Femur (tissue), 1 donor: ENCODE data around the gene RAB6B.

ENCODE experiments used
- DNase-seq: peaks from one replicate; pipeline ENCODE4 v3.0.0-alpha.2; 2017

Gene RAB6B

DNA sequence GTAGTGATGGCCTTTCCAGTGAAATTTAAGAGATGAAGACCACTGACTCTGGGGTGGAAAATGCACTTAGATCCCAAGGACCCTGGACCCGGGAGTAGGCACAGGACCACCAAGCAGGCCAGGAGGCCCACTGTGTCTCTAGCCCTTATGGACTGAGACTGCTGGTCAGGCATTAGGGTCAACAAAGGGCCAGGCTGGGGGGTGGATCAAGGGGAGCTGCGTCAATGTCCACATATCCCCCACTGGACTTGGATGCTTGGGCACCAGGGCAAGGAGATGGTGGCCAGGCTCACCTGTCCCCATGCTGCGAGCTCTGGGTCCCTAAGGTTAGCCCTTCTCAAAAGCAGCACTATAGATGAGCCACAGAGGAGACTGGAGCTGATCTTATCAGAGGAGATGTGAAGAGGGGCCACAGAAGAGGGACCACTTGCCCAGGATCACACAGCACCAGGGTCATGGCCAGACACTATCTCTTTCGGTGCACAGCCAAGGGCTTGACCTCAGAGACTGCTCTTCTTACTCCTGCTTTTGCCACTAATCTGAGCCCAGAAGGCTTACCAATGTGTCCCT, 14.7 kb downstream of the RAB6B start:
- no peak for DNase-seq

DNA sequence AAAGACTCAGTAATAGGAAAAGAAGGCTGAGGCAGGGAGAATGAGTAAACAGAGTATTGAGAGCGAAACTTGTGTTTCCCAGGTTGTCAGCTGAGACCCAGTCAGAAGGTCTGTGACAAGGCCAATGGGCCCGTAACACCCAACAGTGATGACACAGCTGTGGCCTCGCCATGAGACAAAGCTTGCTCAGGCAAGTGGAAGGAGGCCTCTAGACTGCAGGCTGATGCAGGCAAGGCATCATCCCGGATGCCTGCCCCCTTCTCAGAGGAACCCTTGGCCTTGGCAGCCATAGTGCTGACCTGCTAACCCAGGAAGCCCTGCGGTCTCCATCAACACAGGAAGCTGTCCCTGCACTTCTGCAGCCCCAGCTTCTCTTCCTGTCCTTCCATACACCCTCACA, 15.4 kb downstream of the RAB6B start:
- DNase-seq: no peak

DNA sequence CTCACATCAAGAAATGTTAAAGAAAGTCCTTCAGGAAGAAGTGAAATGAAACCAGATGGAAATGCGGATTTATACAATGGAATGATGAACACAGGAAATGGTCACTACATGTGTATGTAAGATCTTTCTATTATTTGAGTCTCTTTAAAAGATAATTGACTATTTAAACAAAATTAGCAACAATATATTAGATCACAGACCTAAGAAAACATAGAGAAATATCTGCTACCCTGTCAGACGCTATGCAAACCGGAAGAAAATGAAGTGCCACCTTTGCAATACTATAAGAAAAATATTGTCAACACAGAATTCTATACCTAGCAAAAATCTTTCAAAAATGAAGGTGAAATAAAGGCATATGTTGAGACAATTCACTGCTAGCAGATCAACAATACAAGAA, 17.2 kb downstream of the RAB6B start:
- no peak for DNase-seq

DNA sequence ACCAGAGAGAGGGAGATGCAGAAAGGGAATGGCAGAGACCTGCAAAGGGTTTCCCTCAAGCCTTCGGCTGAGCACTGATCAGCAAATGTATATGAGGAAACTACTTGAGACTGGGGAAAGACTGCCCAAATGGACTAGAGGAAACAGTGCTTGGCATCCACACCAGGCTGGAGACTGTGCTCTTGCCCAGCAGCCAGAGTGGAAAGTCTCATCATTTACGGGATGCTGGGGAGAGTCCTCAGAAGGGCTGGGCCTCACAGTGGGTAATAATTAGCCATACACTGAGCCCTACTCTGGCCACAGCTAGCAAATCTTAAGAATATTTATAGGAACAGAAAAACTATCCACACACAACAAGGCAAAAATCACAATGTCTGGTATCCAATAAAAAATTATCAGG, 18.5 kb downstream of the RAB6B start:
- no peak for DNase-seq

DNA sequence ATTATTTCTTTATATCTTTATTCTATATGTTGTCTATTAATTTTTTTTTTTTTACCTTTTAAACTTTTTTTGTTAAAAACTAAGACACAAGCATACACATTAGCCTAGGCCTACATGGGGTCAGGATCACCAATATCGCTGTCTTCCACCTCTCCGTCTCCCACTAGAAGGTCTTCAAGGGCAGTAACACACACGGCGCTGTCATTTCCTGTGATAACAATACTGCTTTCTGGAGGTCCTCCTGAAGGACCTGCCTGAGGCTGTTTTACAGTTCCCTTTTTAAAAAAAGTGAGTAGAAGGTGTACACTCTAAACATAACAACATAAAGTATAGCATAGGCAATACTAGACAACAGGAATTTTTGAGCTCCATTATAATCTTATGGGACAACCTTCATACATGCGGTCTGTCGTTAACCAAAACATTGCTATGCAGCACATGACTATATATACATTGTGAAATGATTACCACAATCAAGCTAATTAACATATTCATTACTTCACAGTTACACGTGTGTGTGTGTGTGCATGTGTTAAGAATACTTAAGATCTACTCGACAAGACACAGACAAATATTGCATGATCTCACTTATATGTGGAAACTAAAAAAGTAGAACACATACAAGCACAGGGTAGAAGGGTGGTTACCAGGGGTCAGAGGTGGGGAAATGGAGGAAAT, 20.8 kb downstream of the RAB6B start:
- no peak for DNase-seq

DNA sequence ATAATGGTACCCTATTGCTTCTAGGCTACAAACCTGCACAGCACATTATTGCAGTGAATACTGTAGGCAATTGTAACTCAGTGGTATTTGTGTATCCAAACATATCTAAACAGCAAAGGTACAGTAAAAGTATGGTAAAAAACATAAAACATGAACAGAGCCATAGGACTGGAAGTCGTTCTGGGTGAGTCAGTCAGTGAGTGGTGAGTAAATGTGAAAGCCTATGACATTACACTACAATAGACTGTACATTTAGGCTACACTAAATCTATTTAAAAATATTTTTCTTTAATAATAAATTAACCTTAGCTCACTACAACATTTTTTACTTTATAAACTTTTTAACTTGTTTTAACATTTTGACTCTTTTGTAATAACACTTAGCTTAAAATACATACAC, 21.3 kb downstream of the RAB6B start:
- no peak for DNase-seq

DNA sequence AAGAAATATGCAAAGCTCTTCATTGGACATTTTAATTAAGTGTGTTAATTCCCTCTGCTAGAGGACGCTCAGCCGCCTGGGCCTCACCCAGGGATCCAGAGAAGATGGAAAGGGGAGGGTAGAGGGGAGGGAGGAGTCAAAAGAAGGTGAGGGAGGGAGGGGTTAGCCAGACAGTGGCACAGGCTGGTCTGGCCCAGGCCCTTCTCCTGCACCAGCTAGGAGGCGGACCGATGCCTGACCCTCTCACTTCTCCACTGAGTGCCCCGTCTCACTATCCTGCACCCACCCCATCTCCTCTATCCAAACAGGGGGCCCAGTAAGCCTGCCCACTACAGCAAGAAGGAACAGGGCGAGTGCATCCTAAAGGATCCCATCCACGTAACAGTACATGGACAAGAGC, 22.9 kb downstream of the RAB6B start:
- no peak for DNase-seq

DNA sequence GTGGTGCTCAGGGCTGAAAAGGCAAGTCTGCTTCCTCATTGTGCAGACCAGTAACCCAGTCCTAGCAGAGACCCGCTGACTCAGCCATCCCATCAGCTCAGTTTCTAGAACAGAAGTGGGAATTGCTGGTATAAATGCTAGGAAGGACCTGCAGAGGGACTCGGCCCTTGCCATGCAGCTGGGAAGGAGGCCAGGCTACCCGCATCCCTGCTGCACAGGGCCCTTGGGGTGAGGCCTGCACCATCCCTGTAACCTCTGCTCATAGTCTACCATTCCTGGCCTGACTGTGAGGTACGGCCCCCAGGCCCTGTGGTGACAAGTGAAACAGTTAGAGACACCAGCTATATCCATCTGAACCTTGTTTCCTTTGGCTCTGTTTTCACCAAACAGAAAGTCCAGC, 23.5 kb downstream of the RAB6B start:
- DNase-seq: no peak

DNA sequence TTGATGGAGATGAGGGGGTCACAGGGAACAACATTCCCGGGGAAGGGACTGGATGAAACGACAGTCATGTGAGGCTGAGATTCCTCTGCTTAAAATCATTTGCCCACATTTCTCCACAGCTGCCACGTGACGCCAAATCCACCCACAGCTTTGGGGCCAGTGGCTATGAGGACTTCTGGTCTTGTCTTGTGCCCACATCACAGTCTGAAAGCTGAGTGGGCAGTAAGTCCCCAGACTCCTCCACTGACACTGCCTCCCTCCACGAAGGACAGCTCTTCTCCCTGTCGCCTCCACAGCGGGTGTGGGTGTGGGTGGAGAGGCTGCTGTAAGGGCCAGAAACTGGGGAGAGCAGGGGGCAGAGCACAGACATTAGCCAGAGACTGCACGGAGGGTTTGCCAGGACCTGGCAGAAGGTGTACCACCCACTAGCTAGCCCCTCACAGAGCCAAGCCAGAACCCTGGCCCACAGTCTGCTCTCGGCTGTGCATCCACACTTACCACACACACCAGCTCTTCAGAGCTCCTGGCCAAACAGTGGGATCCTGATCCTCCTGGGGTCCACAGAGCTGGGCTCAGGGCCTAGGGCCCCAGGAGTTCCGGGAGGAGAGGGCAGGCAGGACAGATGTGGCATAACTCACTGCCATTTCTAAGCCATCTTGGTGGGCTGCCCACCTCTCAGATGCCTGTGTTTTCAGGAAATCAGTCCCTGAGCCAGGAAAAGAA, 24.2 kb downstream of the RAB6B start:
- DNase-seq: no peak

DNA sequence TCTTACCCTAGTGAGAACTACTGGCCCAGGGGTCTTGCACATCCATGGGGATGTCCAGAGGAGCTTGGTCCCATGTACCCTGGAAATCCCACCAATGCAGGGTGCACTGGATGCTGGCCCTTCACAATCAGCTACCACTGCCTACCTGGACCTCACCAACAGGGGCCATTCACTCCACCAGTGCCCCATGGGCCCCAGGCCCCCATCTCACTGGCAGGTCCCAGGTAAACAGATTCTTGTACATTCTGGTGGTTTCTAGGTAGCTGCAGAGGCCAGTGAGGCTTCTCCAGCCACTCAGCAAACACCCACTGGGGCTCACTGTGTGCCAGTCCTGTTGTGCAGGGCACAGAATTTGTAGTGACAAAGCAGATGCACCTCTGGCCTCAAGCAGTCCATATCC, 24.9 kb downstream of the RAB6B start:
- DNase-seq: no peak

DNA sequence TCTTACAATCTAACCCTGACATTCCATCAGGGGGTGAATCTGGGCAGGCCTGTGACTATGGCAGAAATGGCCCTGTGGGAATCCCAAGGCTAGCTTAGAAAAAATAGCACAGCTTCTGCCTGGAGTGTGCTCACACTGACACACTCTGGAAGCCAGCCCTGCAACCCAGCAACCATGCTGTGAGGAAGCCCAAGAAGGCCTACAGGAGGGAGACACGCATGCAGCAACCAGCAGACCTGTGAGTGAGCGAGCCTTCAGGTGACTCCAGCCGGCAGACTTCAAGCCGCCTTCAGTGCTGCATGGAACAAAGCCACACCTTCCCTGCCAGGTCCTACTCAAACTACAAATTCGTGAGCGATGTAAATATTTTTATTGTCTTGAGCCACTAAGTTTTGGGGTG, 26.1 kb downstream of the RAB6B start:
- no peak for DNase-seq

DNA sequence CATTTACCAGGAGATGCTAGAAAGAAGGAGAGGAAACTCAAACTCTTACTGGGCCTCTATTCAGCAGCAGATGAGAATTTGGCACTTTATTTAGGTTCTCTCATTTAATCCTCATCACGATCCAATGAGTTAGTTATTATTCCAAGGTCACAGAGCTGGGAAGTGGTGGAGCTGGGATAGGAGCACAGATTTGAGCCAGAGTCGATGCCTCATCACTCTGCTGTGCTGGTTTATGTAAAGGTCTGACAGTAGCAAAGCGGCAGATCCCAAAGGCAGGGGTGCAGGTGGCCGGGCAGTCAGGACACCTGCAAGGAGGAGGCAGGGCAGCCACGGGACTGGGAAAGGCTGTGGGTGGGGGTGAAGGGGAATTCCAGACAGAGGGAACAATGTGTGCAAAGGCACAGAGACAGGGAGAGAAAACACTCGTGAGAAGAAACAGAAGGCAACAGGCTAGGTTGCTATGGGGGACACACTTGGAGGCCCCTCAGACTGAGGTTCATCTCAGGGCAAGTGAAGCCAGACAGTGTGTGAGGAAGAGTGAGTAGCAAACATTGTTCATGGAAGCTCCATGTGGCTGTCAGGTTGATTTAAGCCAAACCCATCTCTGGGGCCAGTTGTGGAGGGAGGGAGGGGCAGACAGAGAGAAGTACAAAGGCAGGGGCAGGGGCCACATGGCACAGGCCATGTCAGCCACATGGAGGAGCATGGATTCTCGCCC, 26.8 kb downstream of the RAB6B start:
- DNase-seq: no peak

DNA sequence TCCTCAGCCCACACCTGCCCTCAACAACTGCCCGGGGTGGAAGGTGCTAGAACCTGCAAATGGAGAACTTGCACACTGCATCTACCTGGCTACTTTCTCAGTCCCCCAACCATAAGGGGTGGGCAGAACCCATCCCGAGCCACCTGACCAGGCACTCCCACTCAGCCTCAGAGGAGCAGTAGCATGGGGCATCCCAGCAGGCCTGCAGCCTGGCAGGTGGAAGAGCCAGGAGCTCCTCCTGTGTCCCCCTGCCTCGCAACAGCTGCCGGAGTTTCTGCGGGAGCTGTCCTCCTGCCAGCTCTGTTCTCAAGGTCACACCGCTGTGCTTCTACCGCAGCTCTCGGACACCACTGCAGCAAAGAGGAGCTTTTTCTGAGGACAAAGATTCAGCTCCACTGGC, 27.5 kb downstream of the RAB6B start:
- no peak for DNase-seq

DNA sequence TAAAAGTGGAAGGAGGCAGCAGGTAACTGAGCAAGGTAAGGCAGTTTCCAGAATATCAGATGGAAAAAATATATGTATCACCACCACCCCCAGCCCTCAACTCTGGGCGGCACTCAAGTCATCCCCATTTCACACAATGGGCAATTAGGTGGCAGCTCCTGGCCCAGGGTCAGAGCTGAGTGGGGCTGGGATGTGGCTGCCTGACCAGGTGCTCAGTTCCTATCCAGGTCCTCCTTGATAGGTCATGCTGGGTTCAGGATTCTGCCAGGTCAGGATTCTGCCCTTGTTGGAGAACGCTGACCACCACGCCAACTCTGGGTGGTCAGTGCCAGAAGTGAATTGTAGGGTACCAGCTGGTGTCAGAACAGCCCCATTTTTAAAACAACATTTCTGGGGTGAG, 29.5 kb downstream of the RAB6B start:
- no peak for DNase-seq

DNA sequence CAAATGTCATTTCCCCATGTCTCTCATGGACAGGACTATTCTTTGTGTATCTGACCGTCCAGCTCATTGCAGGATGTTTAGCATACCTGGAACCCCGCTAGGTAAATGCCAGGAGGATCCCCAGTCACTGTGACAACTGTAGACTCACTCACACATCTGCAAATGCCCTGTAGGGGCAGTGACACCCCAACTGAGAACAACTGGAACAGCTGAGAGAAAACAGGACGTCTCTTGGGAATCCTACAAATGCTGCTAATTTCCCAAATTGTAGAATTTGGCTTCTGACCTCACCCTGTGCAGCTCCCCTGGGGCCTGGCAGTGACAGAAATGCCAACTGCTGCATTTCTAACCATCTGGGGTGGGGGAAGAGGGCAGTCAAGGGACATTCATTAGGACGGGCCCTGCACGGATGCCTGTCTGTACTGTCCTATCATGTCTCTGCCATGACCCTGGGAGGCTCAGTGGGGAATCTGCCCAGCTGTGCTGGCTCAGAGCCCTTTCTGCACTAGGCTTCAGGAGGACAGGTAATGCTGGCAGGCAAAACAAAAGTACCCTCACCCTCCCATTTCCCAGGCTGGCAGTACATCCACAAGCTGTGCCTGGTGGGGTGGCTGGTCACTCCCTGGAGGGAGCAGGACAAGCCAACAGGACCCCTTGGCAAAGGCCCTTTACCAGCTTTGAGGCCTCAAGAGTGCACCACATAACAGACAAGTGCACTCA, 30.4 kb downstream of the RAB6B start:
- DNase-seq: no peak

DNA sequence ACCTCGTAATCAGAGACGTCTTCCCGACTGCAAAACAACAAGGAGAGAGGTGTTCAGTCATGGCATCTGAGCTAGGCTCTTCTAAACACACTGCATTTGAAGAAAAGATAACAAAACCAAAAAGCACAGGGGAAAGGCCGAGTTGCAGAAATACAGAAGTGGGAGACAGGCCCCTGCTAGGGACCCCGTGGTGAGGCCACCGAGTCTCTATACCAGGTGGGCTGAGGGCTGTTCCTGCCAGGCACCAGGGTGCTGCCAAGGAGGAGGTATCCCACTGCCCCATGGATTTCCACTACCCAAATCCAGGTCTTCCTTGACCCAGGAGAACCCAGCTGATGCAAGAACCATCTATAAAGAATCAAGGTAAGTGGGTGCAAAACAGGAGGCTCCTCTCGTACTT, 31.1 kb downstream of the RAB6B start:
- no peak for DNase-seq

DNA sequence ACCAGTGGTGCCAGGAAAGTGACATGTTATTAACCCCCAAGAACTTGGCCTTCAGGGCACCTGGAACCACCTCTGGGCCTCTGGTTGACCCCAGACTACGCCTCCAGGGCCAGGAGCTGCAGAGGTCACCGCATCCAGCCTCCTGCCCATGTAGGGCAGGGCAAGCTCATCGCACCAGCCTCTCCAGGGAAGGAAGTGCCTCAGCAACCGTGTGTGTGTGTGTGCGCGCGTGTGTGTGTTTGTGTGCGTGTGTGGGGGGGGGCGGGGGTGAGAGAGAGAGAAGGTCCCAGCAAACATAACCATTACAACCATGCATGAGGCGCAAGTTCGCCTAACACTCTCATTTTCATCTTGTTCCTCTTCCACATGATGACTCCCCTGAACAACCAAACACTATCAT, 31.8 kb downstream of the RAB6B start:
- no peak for DNase-seq

DNA sequence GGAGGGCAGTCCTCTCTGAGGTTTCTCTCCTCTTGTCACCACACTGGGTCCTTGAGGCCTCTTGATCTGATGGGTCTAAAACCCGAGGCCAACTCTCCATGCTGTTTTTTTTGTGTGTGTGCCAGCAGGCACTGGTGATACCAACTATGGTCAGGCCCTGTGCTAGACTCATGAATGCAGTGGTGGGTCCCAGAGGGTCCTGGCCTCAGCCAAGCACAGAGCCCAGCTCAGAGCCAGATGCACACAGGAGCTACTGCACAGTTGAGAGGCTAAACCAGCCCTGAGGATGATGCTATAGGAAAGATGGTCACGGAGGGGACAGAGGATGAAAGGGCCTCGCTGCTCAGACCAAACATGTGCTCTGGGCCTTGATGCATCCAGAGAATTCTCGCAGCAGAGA, 33.5 kb downstream of the RAB6B start:
- DNase-seq: no peak

DNA sequence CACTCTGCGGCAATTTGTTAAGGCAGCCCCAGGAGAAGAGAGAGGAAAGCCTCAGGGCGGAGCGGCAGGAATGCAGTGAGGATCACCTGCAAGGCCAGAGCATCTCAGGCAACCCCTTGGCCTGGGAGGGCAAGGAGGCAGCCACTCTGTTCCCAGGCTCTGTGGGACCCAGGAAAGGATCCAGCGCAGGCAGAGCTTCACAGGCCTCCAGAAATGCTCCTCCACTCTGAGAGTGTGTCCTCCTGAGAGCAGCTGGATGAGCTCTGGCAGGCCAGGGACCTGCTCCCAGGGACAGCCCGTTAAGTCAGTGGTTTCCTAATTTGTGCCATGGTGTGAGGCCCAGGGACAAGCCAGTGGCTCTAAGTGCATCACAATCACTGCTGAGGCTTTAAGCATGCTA, 35.2 kb downstream of the RAB6B start:
- no peak for DNase-seq

DNA sequence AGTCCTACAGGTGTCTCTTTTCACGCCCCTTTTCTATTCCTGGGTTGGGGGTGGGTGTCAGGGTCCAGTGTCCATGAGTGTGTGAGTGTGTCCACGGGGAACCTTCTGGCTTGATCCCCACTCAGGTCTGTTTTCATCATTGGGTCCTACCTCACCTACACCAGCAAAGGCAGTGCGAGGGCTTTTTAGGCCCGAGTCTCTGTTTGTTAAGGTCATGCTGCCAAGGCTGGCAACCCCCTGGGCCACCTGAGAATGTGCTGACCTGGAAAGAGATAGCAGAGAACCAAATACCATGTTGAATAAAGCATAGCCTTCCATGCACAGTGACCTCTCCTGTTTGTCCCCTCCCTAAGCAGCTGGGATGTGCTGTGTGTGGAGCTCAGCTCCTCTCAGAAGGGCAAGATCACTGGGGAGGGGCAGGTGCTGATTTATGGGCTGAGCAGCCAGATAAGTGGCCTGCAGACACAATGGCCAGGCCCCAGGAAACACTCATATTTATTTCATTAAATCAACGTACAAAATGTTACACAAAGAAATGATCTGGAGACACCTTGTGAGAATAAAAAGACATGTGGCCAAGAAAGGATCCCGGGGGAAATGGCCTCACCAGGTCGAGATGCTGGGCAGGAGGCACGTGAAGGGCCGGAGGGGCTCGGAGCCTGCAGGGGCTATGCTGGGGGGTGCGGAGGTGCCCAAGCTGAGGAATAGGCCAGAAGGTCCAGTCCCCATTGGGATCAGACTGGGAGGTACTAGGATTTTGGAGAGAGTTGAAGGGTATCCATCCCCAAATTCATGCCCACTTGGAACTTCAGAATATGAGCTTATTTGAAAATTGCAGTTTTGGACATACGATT, 36.1 kb downstream of the RAB6B start:
- DNase-seq: no peak

DNA sequence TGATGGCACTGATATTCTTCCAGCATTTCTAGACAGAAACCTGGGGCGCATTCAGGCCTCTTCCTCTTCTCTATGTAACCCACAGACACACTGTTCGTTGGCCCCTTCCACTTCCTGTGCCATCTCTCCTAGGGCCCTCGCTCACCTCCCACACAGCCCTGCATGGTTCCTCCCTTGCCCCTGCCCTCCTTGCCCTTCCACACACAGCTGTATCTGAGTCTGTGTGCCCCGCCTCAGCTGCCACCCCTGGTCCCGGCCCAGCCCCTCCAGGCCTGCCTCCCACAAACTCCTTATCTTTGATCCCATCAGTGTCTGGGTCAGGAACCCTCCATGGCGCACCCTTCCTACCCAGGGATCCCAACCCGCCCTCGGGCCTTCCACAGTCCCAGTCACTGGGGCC, 37.9 kb downstream of the RAB6B start:
- no peak for DNase-seq

DNA sequence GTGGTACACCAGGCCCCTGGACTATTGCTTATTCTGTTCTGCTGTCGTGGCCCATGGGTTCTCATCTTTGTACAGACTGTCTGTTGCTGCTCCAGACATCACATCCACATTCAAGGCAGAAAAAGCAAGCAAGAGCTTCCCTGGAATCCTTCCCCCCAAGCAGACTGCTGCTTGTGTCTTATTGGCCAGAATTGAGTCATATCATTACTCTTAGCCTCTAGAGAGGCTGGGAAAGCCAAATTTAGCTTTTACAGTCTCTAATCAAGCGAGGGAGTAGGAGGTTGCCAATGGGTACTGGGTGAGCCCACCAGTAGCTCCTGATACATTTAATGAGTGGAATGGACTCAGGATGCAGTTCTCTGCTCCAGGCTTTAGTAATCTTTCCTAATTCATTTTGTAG, 39.4 kb downstream of the RAB6B start:
- no peak for DNase-seq
